Naive thymus-derived CD4-positive, alpha-beta T cell (primary cell): ENCODE results near the gene MAN1A2. TPM values are rescaled to one million over a fixed set of nuclear protein-coding genes. Genes with fewer than 3 reads are reported as not detected.

ENCODE experiments used
- ATAC-seq: fragments of 150-1000 bp; cut with Tn5 transposase; 2 replicates; pipeline ENCODE4 v1.10.0; 2021; ENCODE audit warnings: mild to moderate bottlenecking, moderate library complexity
- CTCF ChIA-PET: fragments of 350-600 bp; sonication (Branson Sonifier 250); formaldehyde crosslinking; loops from one replicate; lab custom pipeline; 2021; ENCODE audit warnings: antibody characterized with exemption; lab: Charles Lee
- POLR2A ChIA-PET: fragments of 350-600 bp; sonication (Branson Sonifier 250); formaldehyde crosslinking; loops from one replicate; lab custom pipeline; 2021; ENCODE audit warnings: antibody characterized with exemption, inconsistent platforms; lab: Charles Lee
- DNase-seq, 9 donors: peaks; one replicate each; pipeline versions ENCODE4 v3.0.0 to v3.0.0-alpha.2; 2020 to 2022; ENCODE audit warnings: mixed read lengths in 1 of 9
- H3K27ac ChIP-seq: one replicate; pipeline ENCODE4 v1.7.0; 2013; ENCODE audit warnings: mild to moderate bottlenecking, low read depth, low read length, moderate library complexity
- H3K27me3 ChIP-seq, 2 donors: one replicate each; pipeline ENCODE4 v1.7.0; 2013; ENCODE audit warnings: low read length in 2 of 2, mild to moderate bottlenecking in 2 of 2, moderate library complexity in 2 of 2; ENCODE audit not compliant: control insufficient read depth in 2 of 2, insufficient read depth in 2 of 2
- H3K36me3 ChIP-seq, 3 experiments: 1 replicate in 2 of 3; 2 replicates in 1 of 3; pipeline ENCODE4 v1.7.0; 2013; ENCODE audit warnings: low read length in 3 of 3, mild to moderate bottlenecking in 3 of 3, moderate library complexity in 1 of 3; ENCODE audit not compliant: insufficient read depth in 3 of 3, control insufficient read depth in 2 of 3
- H3K4me1 ChIP-seq, 2 donors: one replicate each; pipeline ENCODE4 v1.7.0; 2013; ENCODE audit warnings: low read length in 2 of 2, mild to moderate bottlenecking in 2 of 2, moderate library complexity in 1 of 2; ENCODE audit not compliant: control insufficient read depth in 2 of 2, insufficient read depth in 2 of 2
- H3K4me3 ChIP-seq: 2 replicates; pipeline ENCODE4 v1.7.0; 2013; ENCODE audit warnings: mild to moderate bottlenecking, low read length
- H3K9me3 ChIP-seq, 3 experiments: 1 replicate in 2 of 3; 2 replicates in 1 of 3; pipeline ENCODE4 v1.7.0; 2013; ENCODE audit warnings: low read length in 3 of 3; ENCODE audit not compliant: control insufficient read depth in 2 of 3
- H3K27ac Mint-ChIP-seq, 9 donors: one replicate each; pipeline ENCODE4 v1.8.0; 2020 to 2022; ENCODE audit warnings: mixed read lengths in 9 of 9, mild to moderate bottlenecking in 8 of 9, moderate library complexity in 5 of 9, inconsistent platforms in 2 of 9
- H3K27me3 Mint-ChIP-seq, 5 donors: one replicate each; pipeline ENCODE4 v1.8.0; 2021 to 2022; ENCODE audit warnings: mixed read lengths in 5 of 5, mild to moderate bottlenecking in 1 of 5
- H3K36me3 Mint-ChIP-seq, 5 donors: one replicate each; pipeline ENCODE4 v1.8.0; 2020 to 2022; ENCODE audit warnings: mixed read lengths in 5 of 5, mild to moderate bottlenecking in 3 of 5, inconsistent platforms in 1 of 5
- H3K4me1 Mint-ChIP-seq, 7 donors: one replicate each; pipeline ENCODE4 v1.8.0; 2020 to 2022; ENCODE audit warnings: mixed read lengths in 7 of 7, mild to moderate bottlenecking in 3 of 7, inconsistent platforms in 1 of 7
- H3K4me3 Mint-ChIP-seq, 10 donors: one replicate each; pipeline ENCODE4 v1.8.0; 2020 to 2022; ENCODE audit warnings: mild to moderate bottlenecking in 10 of 10, mixed read lengths in 10 of 10, moderate library complexity in 6 of 10, inconsistent platforms in 2 of 10
- H3K9me3 Mint-ChIP-seq, 11 donors: one replicate each; pipeline ENCODE4 v1.8.0; 2020 to 2022; ENCODE audit warnings: mixed read lengths in 11 of 11, mild to moderate bottlenecking in 4 of 11, inconsistent platforms in 1 of 11, moderate library complexity in 1 of 11
- intact Hi-C, 2 donors: fragments of 100-400 bp; cut with micrococcal nuclease; formaldehyde crosslinking; loops; one replicate each; pipeline ENCODE4 v1.15.1; 2023
- polyA plus RNA-seq, 2 donors: library from polyadenylated mRNA; unstranded; fragments of 300-500 nt; fragmentation: Illumina TruSeq; gene quantifications; one replicate each; pipeline ENCODE4 v1.2.3, GENCODE V29; 2021
- total RNA-seq, 6 experiments: library from RNA in 5 of 6; stranded (reverse) in 5 of 6; gene quantifications; 1 replicate in 5 of 6; 2 replicates in 1 of 6; pipeline ENCODE4 v1.2.3 and lab custom pipeline; 2021 to 2026

Gene MAN1A2
- total and polyA plus RNA-seq, 7 experiments from 2014 or later, result 10.5 to 63.4 (median 41.6) TPM

DNA sequence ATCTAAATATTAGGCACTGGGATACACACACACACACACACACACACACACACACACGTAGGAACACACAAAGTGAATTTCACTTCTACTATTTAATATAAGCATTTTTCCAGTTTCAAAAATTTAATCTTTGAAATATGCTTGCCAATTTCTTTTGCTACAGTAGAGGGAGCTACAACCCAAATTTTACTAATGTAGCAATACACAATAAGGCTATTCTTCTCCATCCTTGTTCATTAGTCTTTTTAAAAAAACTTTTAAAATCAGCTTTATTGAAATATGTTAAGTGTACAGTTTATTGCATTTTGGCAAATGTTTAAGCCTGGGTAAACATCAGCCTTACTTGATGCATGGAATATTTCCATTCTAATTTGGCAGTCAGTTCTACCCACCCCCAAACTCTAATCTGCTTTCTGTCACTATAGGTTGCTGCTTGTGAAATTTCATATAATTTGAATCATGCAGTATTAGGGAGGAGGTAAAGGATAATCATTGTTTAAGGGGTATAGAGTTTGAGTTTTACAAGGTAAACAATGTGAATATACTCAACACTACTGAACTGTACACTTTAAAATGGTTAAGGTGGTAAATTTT is 145.6 kb downstream of the MAN1A2 start:
- POLR2A ChIA-PET, result no interaction called here
- DNase-seq (peak in 5 of 9 donors; percentile 22 to 34 (median 25)), ATAC-seq (peak; percentile 57)
- H3K36me3 ChIP-seq, result no peaks in the 10 kb centered on the region
- intact Hi-C loops, result loop anchor here (1.0 to 5.0 kb wide), 5 partner anchors 94 to 382 kb away; partner anchors contain the start of gene TENT5C (in 1 of the 2)
- CTCF ChIA-PET, result interaction anchor here (0.5 to 10.4 kb wide), 9 partner anchors 9 to 383 kb away, joined by 3 to 104 read pairs (median 4); no protein-coding TSS in a partner anchor
- no peak overlapping the region for H3K27ac ChIP-seq
- no peak overlapping the region for H3K27ac Mint-ChIP-seq
- no peaks in the 10 kb centered on the region for H3K27me3 Mint-ChIP-seq
- H3K9me3 ChIP-seq, result no peaks in the 10 kb centered on the region
- H3K27me3 ChIP-seq, result no peaks in the 10 kb centered on the region
- peaks cover 0 to 15% (median 9%) of the 10 kb centered on the region in 5 donors for H3K36me3 Mint-ChIP-seq
- no peak overlapping the region for H3K4me3 Mint-ChIP-seq
- peaks cover 0 to 3% (median 0%) of the 10 kb centered on the region in 7 donors for H3K4me1 Mint-ChIP-seq
- H3K9me3 Mint-ChIP-seq, result no peaks in the 10 kb centered on the region
- H3K4me1 ChIP-seq, result no peaks in the 10 kb centered on the region
- H3K4me3 ChIP-seq, result no peak overlapping the region

DNA sequence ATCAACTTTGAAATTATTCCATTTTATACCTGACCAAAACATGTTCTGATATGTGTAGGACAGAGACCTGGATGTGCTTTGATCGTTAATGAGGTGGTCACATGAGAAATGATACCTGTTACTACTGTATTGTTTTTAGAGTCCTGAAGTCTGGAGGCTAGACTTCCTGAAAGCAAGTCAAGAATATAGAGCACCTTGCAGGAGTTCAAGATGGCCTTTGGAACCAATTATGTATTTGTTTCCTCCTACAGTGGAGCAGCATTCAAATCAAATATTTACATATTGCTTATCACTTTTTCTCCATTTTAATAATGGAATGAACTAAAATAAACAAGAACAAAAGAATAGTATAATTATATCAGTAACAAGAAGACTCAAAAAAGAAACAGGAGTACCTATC is 155.9 kb downstream of the MAN1A2 start:
- intact Hi-C loops, result no loop called here
- DNase-seq (no peak), ATAC-seq (no peak)
- Mint-ChIP-seq H3K4me1 (peaks cover 0 to 8% (median 0%) of the 10 kb centered on the region in 7 donors), H3K27me3 (no peaks in the 10 kb centered on the region), H3K9me3 (no peaks in the 10 kb centered on the region), H3K27ac (no peak overlapping the region), H3K36me3 (peaks cover 4 to 29% (median 13%) of the 10 kb centered on the region in 5 donors), H3K4me3 (no peak overlapping the region)
- ChIA-PET CTCF (interaction anchor here (1.5 kb wide), 1 partner anchor 12 kb away, joined by 7 read pairs; no protein-coding TSS in a partner anchor), POLR2A (no interaction called here)
- no peaks in the 10 kb centered on the region for H3K4me1 ChIP-seq
- no peak overlapping the region for H3K27ac ChIP-seq
- no peaks in the 10 kb centered on the region for H3K27me3 ChIP-seq
- H3K9me3 ChIP-seq, result no peaks in the 10 kb centered on the region
- no peak overlapping the region for H3K4me3 ChIP-seq
- peaks cover 0 to 4% (median 0%) of the 10 kb centered on the region in 3 experiments for H3K36me3 ChIP-seq

DNA sequence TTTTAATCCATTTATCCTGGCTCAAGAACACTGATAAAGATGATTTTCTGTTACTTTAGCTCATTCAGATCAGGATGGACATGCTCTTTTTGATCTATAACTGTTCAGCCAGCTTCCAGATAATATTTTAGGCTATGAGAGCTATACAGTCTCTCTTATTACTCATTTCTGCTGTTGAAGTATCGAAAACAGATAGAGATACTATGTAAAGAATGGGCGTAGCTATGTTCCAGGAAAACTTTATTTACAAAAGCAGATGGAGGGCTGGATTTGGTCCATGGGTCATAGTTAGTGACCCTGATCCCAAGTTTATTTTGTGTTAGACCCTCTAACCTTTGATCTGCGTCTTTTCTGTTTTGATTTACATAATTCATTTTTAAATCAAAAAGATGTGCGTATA is 159.8 kb downstream of the MAN1A2 start:
- CTCF ChIA-PET, result interaction anchor here (0.5 to 2.1 kb wide), 3 partner anchors 9 to 227 kb away, joined by 3 to 10 read pairs (median 3); no protein-coding TSS in a partner anchor

DNA sequence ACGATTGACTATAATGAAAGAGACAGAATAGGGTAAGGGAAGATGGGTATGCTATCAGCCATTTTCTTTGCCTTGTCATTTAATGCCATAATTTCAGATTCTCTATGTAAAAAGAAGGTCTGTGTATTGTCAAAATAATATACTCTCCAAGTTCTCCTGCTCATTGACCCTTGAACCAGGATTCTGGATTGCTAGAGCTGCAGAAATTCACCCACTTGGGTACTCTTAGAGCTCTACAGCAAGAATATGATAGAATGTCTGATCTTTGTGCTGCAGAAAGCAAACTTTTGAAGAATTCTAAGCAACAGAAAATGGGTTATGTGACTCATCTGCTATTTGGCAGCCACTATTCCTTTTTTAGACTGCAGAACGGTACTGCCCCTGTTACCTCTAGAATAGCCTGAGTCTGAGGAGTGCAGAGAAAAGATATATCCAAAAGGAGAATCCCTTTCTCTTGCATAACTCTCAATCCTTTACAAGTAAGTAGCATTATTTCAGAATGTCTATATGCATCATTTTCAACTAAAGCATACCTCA is 160.4 kb downstream of the MAN1A2 start:
- ATAC-seq (no peak), DNase-seq (no peak)
- peaks cover 0 to 2% (median 0%) of the 10 kb centered on the region in 3 experiments for H3K36me3 ChIP-seq
- CTCF ChIA-PET, result interaction anchor here (1.2 to 2.1 kb wide), 3 partner anchors 8 to 230 kb away, joined by 3 to 10 read pairs (median 9); no protein-coding TSS in a partner anchor
- no peaks in the 10 kb centered on the region for H3K27me3 Mint-ChIP-seq
- H3K9me3 ChIP-seq, result no peaks in the 10 kb centered on the region
- POLR2A ChIA-PET, result interaction anchor here (0.6 kb wide), 1 partner anchor 15 kb away, joined by 3 read pairs; no protein-coding TSS in a partner anchor
- no peaks in the 10 kb centered on the region for H3K4me1 ChIP-seq
- H3K27me3 ChIP-seq, result no peaks in the 10 kb centered on the region
- H3K36me3 Mint-ChIP-seq, result peaks cover 4 to 16% (median 9%) of the 10 kb centered on the region in 5 donors
- intact Hi-C loops, result no loop called here
- no peaks in the 10 kb centered on the region for H3K9me3 Mint-ChIP-seq
- H3K27ac Mint-ChIP-seq, result no peak overlapping the region
- no peak overlapping the region for H3K4me3 ChIP-seq
- no peak overlapping the region for H3K27ac ChIP-seq
- H3K4me3 Mint-ChIP-seq, result no peak overlapping the region
- no peaks in the 10 kb centered on the region for H3K4me1 Mint-ChIP-seq

More for the DNA sequence above, 159.8 kb downstream of the MAN1A2 start:
- H3K9me3 Mint-ChIP-seq, result no peaks in the 10 kb centered on the region
- H3K27me3 Mint-ChIP-seq, result no peaks in the 10 kb centered on the region
- no peak overlapping the region for H3K27ac Mint-ChIP-seq
- Histone ChIP-seq H3K27me3 (no peaks in the 10 kb centered on the region), H3K27ac (no peak overlapping the region), H3K36me3 (peaks cover 0 to 4% (median 0%) of the 10 kb centered on the region in 3 experiments), H3K9me3 (no peaks in the 10 kb centered on the region), H3K4me3 (no peak overlapping the region), H3K4me1 (no peaks in the 10 kb centered on the region)
- POLR2A ChIA-PET, result no interaction called here
- H3K4me1 Mint-ChIP-seq, result no peaks in the 10 kb centered on the region
- intact Hi-C loops, result no loop called here
- no peak for ATAC-seq
- H3K36me3 Mint-ChIP-seq, result peaks cover 4 to 16% (median 15%) of the 10 kb centered on the region in 5 donors
- H3K4me3 Mint-ChIP-seq, result no peak overlapping the region
- no peak for DNase-seq

DNA sequence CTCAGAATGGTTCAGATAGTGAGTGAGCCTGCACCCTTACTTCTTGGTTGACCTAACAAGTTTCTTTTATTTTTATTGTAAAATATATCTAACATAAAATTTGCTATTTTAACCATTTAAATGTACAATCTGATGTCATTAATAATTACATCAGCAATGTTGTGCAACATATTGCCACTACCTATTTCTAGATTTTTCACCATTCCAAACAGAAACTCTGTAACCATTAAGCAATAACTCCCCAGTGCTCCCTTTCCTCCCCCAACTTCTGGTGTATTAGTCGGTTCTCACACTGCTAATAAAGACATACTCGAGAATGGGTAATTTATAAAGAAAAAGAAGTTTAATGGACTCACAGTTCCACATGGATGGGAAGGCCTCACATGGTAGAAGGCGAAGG is 162.4 kb downstream of the MAN1A2 start:
- no peak overlapping the region for H3K4me3 ChIP-seq
- H3K4me3 Mint-ChIP-seq, result no peak overlapping the region
- H3K27me3 ChIP-seq, result no peaks in the 10 kb centered on the region
- H3K27ac Mint-ChIP-seq, result no peak overlapping the region
- ChIA-PET POLR2A (no interaction called here), CTCF (interaction anchor here (0.8 to 1.5 kb wide), 2 partner anchors 140 to 145 kb away, joined by 3 to 4 read pairs; no protein-coding TSS in a partner anchor)
- H3K9me3 Mint-ChIP-seq, result no peaks in the 10 kb centered on the region
- no peaks in the 10 kb centered on the region for H3K27me3 Mint-ChIP-seq
- peaks cover 0 to 10% (median 5%) of the 10 kb centered on the region in 5 donors for H3K36me3 Mint-ChIP-seq
- no peak for ATAC-seq
- peaks cover 0 to under 1% of the 10 kb centered on the region in 2 donors for H3K4me1 ChIP-seq
- H3K4me1 Mint-ChIP-seq, result peaks cover 0 to 3% (median 0%) of the 10 kb centered on the region in 7 donors
- no peaks in the 10 kb centered on the region for H3K36me3 ChIP-seq
- no peak for DNase-seq
- intact Hi-C loops, result no loop called here
- H3K9me3 ChIP-seq, result no peaks in the 10 kb centered on the region
- H3K27ac ChIP-seq, result no peak overlapping the region

DNA sequence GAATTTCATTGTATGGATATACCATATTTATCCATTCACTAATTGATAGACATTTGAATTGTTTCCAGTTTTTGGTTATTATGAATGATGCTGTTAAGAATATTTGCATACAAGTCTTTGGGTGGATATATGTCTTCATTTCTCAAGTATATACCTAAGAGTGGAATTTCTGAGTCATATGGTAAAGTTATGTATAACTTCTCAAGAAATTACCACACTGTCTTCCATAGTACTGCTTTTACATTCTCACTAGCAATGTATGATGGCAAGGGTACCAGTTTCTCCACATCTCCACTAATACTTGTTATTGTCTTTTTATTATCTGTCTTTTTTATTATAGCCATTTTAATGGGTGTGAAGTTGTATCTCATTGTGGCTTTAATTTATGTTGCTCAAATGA is 164.0 kb downstream of the MAN1A2 start:
- Mint-ChIP-seq H3K36me3 (peaks cover 0 to 10% (median 5%) of the 10 kb centered on the region in 5 donors), H3K27ac (peak overlapping the region in 1 of 9 donors; percentile 8), H3K27me3 (no peaks in the 10 kb centered on the region), H3K9me3 (no peaks in the 10 kb centered on the region), H3K4me1 (peaks cover 0 to 9% (median 0%) of the 10 kb centered on the region in 7 donors), H3K4me3 (no peak overlapping the region)
- H3K9me3 ChIP-seq, result no peaks in the 10 kb centered on the region
- H3K36me3 ChIP-seq, result no peaks in the 10 kb centered on the region
- peaks cover 0 to 7% of the 10 kb centered on the region in 2 donors for H3K4me1 ChIP-seq
- ChIA-PET CTCF (no interaction called here), POLR2A (no interaction called here)
- ATAC-seq (no peak), DNase-seq (no peak)
- intact Hi-C loops, result no loop called here
- H3K4me3 ChIP-seq, result no peak overlapping the region
- H3K27ac ChIP-seq, result no peak overlapping the region
- no peaks in the 10 kb centered on the region for H3K27me3 ChIP-seq
